DMS114 treated with DMSO at 0.1 percent for 48 hours (cell line): ENCODE data around the gene CDK5R1.

Source experiments
- DNase-seq: peaks from one replicate; lab custom pipeline; 2025; ENCODE audit not compliant: unreplicated experiment; lab: John Stamatoyannopoulos, UW

CDK5R1 gene

DNA sequence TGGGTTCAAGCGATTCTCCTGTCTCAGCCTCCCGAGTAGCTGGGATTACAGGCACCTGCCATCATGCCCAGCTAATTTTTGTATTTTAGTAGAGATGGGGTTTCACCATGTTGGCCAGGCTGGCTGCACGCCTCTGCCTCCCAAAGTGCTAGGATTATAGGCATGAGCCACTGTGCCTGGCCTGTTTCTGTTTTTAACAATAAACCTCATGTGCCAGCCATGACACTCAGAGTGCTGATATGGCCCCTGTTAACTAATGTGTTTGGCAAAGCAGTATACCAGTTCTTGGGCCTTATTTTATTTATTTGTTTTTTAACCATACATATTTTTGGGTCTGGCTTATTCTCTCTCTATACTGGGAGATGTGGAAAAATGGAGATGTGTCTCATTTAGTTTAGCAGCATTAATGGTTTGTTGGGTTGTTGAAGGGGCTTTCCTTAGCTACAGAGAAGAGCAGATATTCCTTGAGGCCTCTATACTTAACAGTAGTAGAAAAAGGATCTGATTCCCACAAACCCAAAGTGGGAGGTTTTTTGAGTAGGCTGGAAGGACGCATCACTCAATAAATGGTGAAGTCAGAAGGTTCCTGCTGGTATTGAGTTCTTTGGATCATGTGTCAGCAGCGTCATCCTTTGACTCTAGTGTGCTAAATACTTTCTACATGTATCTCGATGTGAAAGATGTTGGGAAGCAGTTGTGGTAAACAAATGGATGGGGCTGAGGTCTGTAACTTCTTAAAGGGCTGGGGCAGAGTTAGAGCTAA is 16.2 kb upstream of the CDK5R1 start:
- DNase-seq, result no peak

DNA sequence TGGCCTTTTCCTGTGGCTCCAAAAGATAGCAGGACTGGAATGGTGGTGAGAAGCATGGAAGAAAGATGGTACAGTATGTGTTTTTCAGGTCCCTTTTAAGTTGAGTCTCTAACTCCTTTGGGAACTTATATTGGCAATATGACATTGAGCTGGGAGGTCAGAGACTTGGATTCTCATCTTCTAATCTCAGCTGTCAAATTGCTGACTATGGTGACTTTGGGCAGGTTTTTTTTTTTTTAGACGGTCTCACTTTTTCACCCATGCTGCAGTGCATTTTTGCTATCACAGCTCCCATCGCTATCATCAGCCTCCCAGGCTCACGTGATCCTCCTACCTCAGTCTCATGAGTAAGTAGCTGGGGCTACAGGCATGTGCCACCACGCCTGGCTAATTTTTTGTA is 15.1 kb upstream of the CDK5R1 start:
- no peak for DNase-seq

DNA sequence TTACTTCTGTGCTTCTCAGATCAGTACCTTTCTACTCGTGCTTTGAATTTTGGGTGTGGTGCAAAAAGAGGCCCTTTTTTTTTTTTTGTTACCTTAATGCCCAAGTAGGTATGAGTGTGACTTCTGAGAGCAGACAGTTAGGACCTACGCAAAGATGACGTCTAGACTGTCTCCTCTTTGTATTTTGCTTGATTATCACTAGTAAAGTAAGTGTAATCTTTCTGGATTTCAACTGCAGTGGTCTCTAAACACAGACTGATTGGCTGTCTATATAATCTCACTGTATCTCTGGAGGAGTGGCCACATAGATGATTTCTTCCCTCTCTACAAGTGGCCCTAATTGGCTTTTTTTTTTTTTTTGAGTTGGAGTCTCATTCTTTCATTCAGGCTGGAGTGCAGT is 11.5 kb upstream of the CDK5R1 start:
- DNase-seq, result no peak

DNA sequence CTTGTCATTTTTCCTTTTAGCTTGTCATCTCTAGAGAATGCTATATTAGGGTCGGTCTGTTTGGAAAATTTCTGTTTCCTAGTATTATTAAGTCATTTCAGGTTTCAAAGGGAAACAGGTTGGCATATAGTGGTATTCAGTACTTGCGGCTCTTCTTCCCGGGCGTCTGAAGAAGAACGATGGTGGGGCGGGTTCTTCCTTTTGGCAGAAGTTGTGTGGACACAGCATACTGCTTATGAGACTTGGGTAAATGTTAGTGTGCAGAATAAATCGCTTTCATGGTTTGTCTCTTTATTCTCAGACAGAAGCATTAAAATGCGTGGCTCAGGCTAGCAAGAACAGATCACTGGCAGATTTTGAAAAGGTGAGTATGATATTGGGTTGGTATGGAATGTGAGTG is 9.6 kb upstream of the CDK5R1 start:
- DNase-seq, result no peak

DNA sequence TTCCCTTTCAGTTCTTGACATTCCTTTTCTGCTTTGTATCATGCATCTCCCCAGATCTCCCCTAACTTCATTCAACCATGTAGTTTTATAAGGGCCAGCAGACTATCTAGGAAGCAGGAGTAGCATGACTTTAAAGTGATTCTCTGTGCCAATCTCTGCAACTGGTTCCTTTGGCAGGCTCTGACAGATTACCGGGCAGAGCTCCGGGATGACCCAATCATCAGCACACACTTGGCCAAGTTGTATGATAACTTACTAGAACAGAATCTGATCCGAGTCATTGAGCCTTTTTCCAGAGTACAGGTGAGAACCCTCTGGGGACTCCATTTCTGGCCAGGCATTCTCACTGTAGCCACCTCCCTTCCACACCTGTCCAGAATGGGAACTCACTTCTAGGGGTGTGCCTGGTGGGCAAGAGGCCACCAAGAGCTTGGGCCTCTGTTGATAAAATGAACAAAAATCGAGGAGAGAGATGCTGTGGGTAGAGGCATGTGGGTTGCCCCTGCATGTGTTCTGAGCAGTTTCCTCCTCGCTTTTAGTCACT is 7.6 kb upstream of the CDK5R1 start:
- no peak for DNase-seq

DNA sequence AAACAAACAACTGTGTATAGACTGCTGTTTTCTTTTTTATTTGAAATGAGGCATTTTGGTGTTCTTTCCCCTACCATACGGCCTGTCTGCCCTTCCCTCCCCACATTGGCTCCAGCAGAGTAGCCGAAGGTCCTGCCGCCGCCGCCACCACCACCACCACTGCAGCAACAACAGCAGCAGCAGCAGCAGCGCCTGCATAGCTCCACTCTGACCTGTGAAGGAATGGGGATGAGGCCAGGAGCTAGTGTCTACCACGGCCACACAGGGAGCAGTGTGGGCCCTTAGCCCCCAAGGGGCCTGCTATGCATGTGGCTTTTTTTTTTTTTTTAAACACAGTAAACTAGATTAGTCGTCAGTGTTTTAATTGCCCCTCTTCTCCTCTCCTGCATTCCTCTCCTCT is 5.6 kb upstream of the CDK5R1 start:
- no peak for DNase-seq

DNA sequence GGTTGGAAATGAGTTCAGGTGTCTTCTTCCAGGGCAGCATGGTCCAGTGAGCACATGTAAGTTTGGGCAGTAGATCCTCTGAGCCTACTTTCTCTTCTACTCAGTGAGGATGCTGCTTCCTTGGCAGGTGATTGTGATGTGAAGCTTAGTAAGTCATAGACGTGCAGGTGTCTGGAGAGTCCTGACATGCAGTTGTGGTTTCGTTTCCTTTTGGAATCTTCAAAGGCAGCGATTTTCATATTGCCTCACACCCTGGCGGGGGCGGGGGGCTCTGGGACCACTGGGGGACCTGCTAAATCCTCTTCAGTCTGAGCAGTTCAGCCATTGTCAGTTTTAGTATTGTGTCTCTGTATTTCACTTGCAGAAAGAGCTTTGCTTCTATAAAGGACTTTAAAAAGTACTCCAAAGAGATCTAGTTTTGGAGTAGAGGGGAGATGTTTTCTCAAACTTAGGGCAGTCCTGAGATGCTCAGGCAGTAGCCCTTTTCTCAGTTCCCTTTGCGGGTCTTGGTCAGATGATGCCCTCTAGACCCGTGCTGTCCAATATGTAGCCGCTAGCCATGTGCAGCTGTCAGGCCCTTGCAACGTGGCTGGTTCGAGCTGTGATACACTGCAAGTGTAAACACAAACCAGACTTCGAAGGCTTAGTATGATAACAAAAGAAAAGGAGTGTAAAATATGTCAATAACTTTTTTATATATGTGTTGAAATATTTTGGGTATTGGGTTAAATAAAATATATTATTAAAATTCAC is 4.0 kb upstream of the CDK5R1 start:
- DNase-seq, result no peak

DNA sequence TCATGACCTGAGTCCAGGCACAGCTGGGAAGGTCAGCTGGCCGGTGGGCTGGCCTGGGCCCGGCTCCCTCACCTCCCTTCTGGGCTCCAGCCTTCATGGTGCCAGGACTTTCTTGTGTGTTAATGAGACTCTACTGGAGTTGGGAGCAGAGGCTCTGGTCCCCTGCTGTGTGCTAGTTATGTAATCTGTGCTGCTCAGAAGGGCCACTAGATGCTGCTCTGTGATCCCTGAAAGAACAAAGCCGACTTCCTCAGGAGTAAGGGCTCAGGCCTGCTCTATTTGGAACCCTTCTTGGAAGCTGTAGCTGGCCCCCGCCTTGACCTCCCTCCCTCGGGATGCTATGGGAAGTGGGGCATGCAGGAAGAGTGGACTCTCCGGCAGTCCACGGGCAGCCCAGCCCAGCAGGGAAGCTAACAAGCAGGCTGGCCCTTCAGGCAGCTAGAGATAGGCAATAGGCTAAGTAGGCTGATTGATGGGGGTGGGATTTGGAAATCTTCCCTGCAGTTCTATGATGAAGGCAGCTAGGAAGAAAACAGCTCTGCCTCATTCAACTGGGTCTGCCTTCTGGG is 3.3 kb upstream of the CDK5R1 start:
- DNase-seq, result peak; percentile 49

DNA sequence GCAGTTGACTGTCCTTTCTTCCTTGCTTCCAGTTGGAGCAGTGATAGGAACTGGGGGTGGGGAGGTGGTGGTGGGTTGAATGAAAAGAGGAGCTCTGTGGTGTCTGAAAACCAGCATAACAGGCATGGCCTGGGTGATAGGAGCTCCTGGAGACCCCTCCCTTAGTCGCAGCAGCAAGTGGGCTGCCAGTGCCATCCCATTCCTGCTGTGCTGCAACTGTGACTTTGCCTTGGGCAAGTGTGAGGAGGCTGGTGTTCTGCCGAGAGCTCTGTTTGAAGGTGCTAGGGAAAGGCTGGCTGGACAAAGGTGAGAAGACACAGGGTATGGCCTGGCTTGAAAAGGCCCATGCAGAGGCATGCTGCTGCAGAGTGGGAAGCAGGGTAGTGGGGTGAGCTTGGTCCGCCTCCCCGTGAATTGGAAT is 2.7 kb upstream of the CDK5R1 start:
- DNase-seq, result no peak

DNA sequence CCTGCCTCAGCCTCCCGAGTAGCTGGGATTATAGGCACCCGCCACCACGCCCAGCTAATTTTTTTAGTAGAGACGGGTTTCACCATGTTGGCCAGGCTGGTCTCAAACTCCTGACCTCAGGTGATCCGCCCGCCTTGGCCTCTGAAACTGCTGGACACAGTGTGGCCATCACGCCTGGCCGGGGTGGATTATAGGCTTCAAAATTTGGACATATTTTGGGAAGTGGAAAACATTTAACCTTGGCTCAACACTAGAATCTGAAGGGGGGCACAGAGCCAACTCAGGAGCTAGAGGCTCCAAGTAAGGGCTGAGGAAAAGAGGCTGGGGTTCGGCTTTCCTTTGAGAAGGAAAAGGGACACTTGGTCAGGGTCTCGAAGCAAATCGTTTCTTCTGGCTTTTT is 2.2 kb upstream of the CDK5R1 start:
- no peak for DNase-seq

DNA sequence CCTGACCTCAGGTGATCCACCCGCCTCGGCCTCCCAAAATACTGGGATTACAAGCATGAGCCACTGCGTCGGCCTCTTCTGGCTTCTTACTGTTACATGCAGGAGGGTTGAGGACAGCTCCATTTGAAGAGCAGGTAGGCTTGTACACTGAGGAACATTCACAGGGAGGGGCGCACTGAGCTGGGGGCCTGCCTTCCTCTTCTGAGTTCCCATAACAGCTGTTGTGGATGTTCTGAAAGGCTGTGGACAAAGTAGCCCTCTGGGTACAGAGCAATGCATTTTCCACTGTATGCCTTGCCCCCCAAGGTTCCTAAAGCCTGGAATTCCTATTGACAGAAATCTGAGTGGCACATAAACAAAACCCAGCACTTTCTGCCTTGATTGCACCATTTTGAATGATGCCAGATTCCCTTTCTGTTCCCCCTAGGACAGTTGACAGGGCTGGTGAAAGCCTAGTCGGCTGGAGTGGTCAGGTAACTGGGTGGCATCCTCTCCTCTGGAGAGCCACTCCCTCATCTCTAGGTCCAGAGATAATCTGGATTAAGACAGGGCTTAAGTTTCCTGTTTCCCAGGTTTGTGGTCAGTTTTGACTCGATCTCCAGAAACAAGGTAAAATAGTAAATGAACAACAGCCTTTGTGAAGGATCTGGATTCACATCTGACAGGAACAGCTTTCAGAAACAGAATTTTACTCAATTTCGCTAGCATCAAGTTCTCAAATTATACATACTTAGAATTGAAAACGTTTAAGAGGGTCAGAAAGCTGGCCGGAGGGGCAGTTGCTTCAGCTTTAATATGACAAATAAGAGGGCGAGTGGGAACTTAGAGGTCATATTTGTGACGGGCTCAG is 1.3 kb upstream of the CDK5R1 start:
- DNase-seq, result no peak

DNA sequence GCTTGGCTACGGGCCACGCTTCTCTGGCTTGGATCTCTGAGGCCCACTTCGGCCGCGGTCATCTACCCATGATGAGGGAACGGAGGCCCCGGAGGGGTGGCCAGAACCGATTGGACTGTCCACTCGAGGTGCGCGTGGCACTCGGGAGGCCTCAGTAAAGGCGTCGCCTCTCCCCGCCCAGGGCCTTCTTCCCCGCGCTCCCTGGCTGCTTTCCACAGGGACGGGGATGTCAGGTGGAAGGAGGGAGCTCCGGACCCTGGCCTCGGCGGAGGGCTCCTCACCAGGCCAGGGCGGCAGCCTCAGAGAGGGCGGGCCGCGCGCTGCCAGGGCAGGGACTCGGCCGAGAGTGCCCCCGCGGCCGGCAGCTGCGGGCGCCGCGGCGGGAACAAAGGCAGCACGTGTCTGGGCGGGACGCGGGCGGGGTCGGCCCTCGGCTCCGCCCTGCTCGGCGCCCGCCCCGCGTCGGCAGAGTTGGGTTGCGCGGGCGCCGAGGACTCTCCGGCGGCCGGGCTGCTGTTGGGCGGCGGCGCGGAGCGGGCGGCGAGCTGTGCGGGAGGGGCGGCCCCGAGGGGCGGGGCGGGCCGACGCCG is 587 bp upstream of the CDK5R1 start:
- peak; percentile 55 for DNase-seq

DNA sequence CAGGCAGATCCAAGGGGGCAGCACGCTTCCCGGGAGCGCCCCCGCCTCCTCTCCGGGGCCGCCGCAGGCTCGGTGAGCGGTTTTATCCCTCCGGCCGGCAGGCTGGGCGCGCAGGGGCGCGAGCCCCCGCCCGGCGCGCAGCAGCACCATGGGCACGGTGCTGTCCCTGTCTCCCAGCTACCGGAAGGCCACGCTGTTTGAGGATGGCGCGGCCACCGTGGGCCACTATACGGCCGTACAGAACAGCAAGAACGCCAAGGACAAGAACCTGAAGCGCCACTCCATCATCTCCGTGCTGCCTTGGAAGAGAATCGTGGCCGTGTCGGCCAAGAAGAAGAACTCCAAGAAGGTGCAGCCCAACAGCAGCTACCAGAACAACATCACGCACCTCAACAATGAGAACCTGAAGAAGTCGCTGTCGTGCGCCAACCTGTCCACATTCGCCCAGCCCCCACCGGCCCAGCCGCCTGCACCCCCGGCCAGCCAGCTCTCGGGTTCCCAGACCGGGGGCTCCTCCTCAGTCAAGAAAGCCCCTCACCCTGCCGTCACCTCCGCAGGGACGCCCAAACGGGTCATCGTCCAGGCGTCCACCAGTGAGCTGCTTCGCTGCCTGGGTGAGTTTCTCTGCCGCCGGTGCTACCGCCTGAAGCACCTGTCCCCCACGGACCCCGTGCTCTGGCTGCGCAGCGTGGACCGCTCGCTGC is 832 bp downstream of the CDK5R1 start:
- no peak for DNase-seq

DNA sequence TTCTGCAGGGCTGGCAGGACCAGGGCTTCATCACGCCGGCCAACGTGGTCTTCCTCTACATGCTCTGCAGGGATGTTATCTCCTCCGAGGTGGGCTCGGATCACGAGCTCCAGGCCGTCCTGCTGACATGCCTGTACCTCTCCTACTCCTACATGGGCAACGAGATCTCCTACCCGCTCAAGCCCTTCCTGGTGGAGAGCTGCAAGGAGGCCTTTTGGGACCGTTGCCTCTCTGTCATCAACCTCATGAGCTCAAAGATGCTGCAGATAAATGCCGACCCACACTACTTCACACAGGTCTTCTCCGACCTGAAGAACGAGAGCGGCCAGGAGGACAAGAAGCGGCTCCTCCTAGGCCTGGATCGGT is 1.4 kb downstream of the CDK5R1 start:
- DNase-seq, result no peak

DNA sequence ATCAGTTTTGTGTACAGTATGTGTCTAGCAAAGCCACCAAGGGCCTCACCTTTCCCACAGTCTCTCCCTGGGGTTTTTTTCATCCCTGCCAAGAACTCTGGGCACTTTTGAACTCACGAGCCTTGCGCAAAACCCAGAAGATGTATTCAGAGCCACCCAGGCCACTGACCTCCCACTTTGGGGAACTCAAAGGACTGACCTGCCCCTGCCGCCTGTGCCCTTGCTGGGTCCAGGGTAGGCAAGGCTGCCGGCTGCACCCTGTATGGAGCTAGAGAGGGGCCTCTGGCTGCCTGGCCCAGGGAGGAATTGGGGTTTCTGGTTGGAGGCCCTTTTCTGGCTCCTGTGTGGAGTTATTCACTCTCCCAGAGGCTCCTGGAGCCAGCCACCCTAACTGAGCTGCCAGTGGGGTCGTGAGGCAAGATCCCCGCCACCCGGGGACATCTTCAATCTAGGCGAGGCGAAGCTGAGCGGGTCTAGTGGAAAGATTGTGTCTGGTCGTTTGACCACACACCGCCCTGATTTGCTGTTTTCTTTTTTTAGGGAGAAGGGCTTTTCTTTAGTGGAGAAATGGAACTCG is 1.9 kb downstream of the CDK5R1 start:
- DNase-seq, result no peak

DNA sequence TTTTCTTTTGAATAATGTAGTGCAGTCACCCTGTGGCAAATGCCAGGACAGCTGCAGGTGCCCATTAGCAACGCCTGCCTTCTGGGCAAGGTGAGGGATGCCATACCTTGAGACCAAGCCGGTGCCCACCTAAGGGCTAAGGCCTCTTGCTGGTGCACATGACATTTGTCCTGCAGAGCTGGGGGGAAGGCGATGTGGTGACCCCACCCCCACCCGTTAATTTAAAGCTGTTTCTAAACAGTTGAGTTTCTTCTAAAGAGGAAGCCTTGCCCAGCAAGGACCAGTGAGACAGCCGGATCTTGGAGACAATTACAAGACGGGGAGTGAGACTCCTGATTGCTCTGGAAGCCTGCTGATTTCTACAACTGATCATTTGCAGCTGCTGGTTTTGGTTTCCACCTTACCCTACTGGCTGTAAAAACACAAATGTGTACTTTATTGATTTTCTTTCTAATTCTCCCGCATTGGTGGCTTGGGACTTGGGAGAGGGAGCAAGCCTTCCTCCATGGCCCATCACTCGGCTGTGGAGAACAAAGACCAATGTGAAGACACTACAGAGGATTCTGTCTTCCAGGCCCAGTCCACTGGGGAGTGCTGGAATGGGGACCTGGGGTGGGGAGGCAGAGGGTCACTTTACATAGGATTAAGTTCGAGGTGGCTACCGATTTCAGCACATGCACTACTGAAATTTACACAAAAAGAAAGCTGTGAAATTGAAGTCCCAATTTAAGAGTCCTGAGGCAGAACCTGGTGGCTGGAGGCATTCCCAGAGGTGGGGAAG is 2.7 kb downstream of the CDK5R1 start:
- DNase-seq, result no peak

DNA sequence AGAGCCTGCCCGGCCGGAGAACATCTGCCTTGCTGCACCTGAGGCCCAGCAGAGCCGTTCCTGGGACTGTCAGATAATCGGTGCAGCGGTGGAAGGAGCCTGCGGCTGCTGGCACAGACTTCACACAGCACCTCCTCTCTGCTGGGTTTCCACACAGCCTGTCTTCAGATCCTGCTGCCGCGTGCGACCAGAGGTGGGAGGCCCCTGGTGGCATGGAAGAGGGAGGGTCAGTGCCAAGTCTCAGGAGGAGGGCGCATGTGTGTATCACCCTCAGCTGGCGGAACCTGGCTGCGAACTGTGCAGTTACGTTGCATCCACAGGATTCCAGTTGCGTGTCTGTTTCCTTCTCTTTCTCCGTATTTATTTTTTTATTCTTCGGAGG is 3.3 kb downstream of the CDK5R1 start:
- no peak for DNase-seq

DNA sequence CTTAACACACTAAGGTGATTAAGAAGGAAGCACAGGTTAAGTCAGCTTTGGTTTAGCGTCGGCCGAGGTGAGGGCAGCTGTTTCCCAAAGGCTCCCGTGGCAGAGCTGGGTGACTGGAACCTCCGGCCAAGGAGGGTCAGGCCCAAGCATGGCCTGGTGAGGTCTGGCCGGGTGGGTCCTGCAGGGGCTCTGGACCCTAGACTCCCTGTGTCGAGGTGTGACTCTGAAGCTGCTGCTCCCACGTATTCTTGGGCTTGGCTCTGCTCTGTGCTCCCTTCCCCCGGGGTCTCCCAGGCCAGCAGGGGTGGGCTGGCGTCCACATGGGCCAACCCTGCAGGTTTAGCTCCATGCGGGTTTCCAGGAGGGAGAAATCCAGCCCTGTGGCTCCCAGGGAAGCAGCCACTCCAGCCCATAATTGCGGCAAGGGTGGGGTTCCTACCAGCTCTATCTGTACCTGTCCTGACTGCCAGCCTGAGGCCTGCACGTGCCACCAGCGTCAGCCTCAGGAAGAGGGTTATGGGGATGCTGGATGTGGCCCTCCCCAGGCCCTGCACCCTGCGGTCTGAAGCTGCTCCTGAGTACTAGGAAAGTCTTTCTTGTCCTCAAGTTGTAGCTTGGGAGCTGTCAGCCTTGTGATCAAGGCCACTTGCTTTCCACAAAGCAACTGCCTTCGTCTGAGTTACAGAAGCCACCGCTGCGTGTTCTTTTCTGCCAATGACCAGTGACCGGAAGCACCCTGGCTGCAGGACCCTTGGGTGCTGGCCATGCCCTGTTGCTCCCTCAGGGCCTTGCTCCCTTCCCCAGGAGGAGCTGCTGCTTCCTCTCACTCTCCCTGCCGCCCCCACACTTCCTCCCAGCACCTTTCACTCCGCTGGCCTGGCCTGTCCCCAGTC is 4.8 kb downstream of the CDK5R1 start:
- DNase-seq, result no peak
